ENCODE data around the gene CBX8.

CBX8 gene

GRCh38 chr17:79746889-79747507, 49.9 kb downstream of the CBX8 start:
- Histone ChIP-seq H3K36me3 (no peaks in the 10 kb centered on the region), H3K4me1 (peaks cover 2% of the 10 kb centered on the region; the same call in 1 of the 2 replicates), H3K27me3 (peaks cover 40% of the 10 kb centered on the region), H3K4me3 (ENCODE audit: low read depth, low read length) (no peak overlapping the region), H3K9me3 (no peaks in the 10 kb centered on the region)
- TF ChIP-seq CTCF (IDR thresholded peaks at IDR 0.05; ENCODE audit: low read depth, low read length) = no peak
- DNase-seq = no peak

- DNase-seq = no peak
- no peaks in the 10 kb centered on the region for H3K36me3 ChIP-seq
- no peak overlapping the region for H3K4me3 ChIP-seq (ENCODE audit: low read depth, low read length)
- H3K27me3 ChIP-seq = peaks cover 40% of the 10 kb centered on the region
- H3K4me1 ChIP-seq = peaks cover 3% of the 10 kb centered on the region; the same call in 1 of the 2 replicates
- no peak for TF ChIP-seq CTCF (IDR thresholded peaks at IDR 0.05; ENCODE audit: low read depth, low read length)
- no peaks in the 10 kb centered on the region for H3K9me3 ChIP-seq
Observed at GRCh38 chr17:79745641-79746105, 51.2 kb downstream of the CBX8 start.

- no peak overlapping the region for H3K4me3 ChIP-seq (ENCODE audit: low read depth, low read length)
- peaks cover 6% of the 10 kb centered on the region; the same call in 1 of the 2 replicates for H3K4me1 ChIP-seq
- no peak for DNase-seq
- H3K27me3 ChIP-seq = peaks cover 23% of the 10 kb centered on the region
- H3K9me3 ChIP-seq = no peaks in the 10 kb centered on the region
- H3K36me3 ChIP-seq = no peaks in the 10 kb centered on the region
- TF ChIP-seq CTCF (IDR thresholded peaks at IDR 0.05; ENCODE audit: low read depth, low read length) = no peak
Observed at GRCh38 chr17:79743614-79744013, 53.3 kb downstream of the CBX8 start.

GRCh38 chr17:79742951-79743476, 53.9 kb downstream of the CBX8 start:
- peaks cover 17% of the 10 kb centered on the region for H3K27me3 ChIP-seq
- H3K4me1 ChIP-seq = peaks cover 6% of the 10 kb centered on the region; the same call in 1 of the 2 replicates
- no peak for TF ChIP-seq CTCF (IDR thresholded peaks at IDR 0.05; ENCODE audit: low read depth, low read length)
- H3K36me3 ChIP-seq = no peaks in the 10 kb centered on the region
- no peak overlapping the region for H3K4me3 ChIP-seq (ENCODE audit: low read depth, low read length)
- H3K9me3 ChIP-seq = no peaks in the 10 kb centered on the region
- DNase-seq = no peak

GRCh38 chr17:79742589-79742918, 54.3 kb downstream of the CBX8 start:
- H3K4me1 ChIP-seq = peaks cover 3% of the 10 kb centered on the region; the same call in 1 of the 2 replicates
- H3K36me3 ChIP-seq = no peaks in the 10 kb centered on the region
- no peak for DNase-seq
- no peaks in the 10 kb centered on the region for H3K9me3 ChIP-seq
- TF ChIP-seq CTCF (IDR thresholded peaks at IDR 0.05; ENCODE audit: low read depth, low read length) = no peak
- peaks cover 13% of the 10 kb centered on the region for H3K27me3 ChIP-seq
- no peak overlapping the region for H3K4me3 ChIP-seq (ENCODE audit: low read depth, low read length)

All from BE2C (cell line).